GM12878 (cell line): ENCODE measurements around the gene ERICH2. TPM values are rescaled to one million over a fixed set of nuclear protein-coding genes. Genes with fewer than 3 reads are reported as not detected.

Experiments used
- ATAC-seq: fragments of 200-7000 bp; cut with Tn5 transposase; 3 replicates; pipeline ENCODE4 v1.9.1; 2020; ENCODE audit warnings: mild to moderate bottlenecking, moderate library complexity
- BruUV-seq: library from RNA; stranded (reverse); fragments of 400-500 nt; replicated peaks from 2 replicates; lab custom pipeline; 2021; lab: Mats Ljungman, UMichigan
- CTCF ChIA-PET: fragments of 300-600 bp; sonication (Branson Sonifier 250); formaldehyde crosslinking; extraction: SDS; loops from one replicate; lab custom pipeline; 2021; ENCODE audit warnings: inconsistent platforms; lab: Yijun Ruan, JAX
- POLR2A ChIA-PET: fragments of 350-600 bp; formaldehyde crosslinking; extraction: SDS; loops from one replicate; lab custom pipeline; 2021; ENCODE audit warnings: inconsistent platforms; lab: Charles Lee
- RAD21 ChIA-PET: fragments of 300-600 bp; sonication (Branson Sonifier 250); formaldehyde crosslinking; loops from one replicate; lab custom pipeline; 2023; ENCODE audit warnings: antibody characterized with exemption; ENCODE audit not compliant: unreplicated experiment; lab: Charles Lee
- SMC1A ChIA-PET: fragments of 300-600 bp; sonication (Branson Sonifier 250); formaldehyde crosslinking; loops from one replicate; lab custom pipeline; 2023; ENCODE audit not compliant: unreplicated experiment, uncharacterized antibody; lab: Charles Lee
- DNase-seq: peaks from one replicate; pipeline ENCODE4 v3.0.0-alpha.2; 2011; ENCODE audit warnings: low read depth, low spot score
- FAIRE-seq: peaks from 3 replicates; lab custom pipeline; 2011; peaks lifted over from hg19 to GRCh38; lab: Jason Lieb, UNC
- H2AFZ ChIP-seq: 2 replicates; pipeline ENCODE4 v1.6.0; 2011; ENCODE audit warnings: low read depth, low read length, control low read depth; ENCODE audit not compliant: control insufficient read depth
- H3K27ac ChIP-seq: 2 replicates; pipeline ENCODE4 v1.5.1; 2011; ENCODE audit warnings: control low read depth; ENCODE audit not compliant: control insufficient read depth, insufficient read depth
- H3K27me3 ChIP-seq, 2 experiments: replicated peaks in 1 of 2; 2 replicates each; pipeline versions ENCODE4 v1.6.0 to v1.6.1; 2011; ENCODE audit warnings: low read length in 1 of 2; ENCODE audit not compliant: control insufficient read depth in 2 of 2, insufficient read depth in 2 of 2
- H3K36me3 ChIP-seq, 2 experiments: 2 replicates each; pipeline ENCODE4 v1.5.1; 2011; ENCODE audit warnings: low read length in 1 of 2; ENCODE audit not compliant: control insufficient read depth in 2 of 2, insufficient read depth in 2 of 2
- H3K4me1 ChIP-seq: 2 replicates; pipeline ENCODE4 v1.6.1; 2011; ENCODE audit warnings: mild to moderate bottlenecking, low read length, moderate library complexity, mixed read lengths; ENCODE audit not compliant: control insufficient read depth, insufficient read depth
- H3K4me2 ChIP-seq: 2 replicates; pipeline ENCODE4 v1.6.0; 2011; ENCODE audit warnings: control low read depth; ENCODE audit not compliant: control insufficient read depth, insufficient read depth
- H3K4me3 ChIP-seq: fragments of 200-600 bp; sonication (generic); 2 replicates; pipeline ENCODE4 v1.5.1; 2016
- H3K79me2 ChIP-seq: 2 replicates; pipeline ENCODE4 v1.6.0; 2011; ENCODE audit warnings: low read length; ENCODE audit not compliant: control insufficient read depth, insufficient read depth
- H3K9ac ChIP-seq: 2 replicates; pipeline ENCODE4 v1.8.0; 2011; ENCODE audit warnings: low read length, control low read depth, mixed read lengths; ENCODE audit not compliant: control insufficient read depth, insufficient read depth
- H3K9me3 ChIP-seq: replicated peaks from 3 replicates; pipeline ENCODE4 v1.5.1; 2011; ENCODE audit warnings: mild to moderate bottlenecking, low read length; ENCODE audit not compliant: control insufficient read depth, insufficient read depth
- H4K20me1 ChIP-seq: 2 replicates; pipeline ENCODE4 v1.6.0; 2011; ENCODE audit not compliant: control insufficient read depth, insufficient read depth
- ATF3 ChIP-seq: IDR thresholded peaks from 2 replicates; pipeline ENCODE4 v1.6.1; 2011; ENCODE audit warnings: low read depth, mild to moderate bottlenecking, low read length, moderate library complexity, borderline replicate concordance; ENCODE audit errors: extremely low read depth
- EED ChIP-seq: sonication (generic); IDR thresholded peaks from 2 replicates; pipeline ENCODE4 v1.6.1; 2016; ENCODE audit warnings: antibody characterized with exemption, low read depth
- FOXM1 ChIP-seq: IDR thresholded peaks from 2 replicates; pipeline ENCODE4 v1.6.1; 2012; ENCODE audit warnings: low read depth, mild to moderate bottlenecking, inconsistent platforms, low read length, moderate library complexity
- HSF1 ChIP-seq: fragments of 150-350 bp; IDR thresholded peaks from 2 replicates; pipeline ENCODE4 v1.6.1; 2014; ENCODE audit warnings: mild to moderate bottlenecking, low read depth, low read length
- LARP7 ChIP-seq: fragments of 450-650 bp; IDR thresholded peaks from 2 replicates; pipeline ENCODE4 v1.6.1; 2017; ENCODE audit warnings: mild to moderate bottlenecking
- REST ChIP-seq: IDR thresholded peaks from 2 replicates; pipeline ENCODE4 v1.6.1; 2012; ENCODE audit warnings: mild to moderate bottlenecking, low read depth, low read length
- SIN3A ChIP-seq: IDR thresholded peaks from 2 replicates; pipeline ENCODE4 v1.6.1; 2012; ENCODE audit warnings: low read depth, low read length, improper control_type of control experiment
- TAF1 ChIP-seq: IDR thresholded peaks from 2 replicates; pipeline ENCODE4 v1.6.1; 2011; ENCODE audit warnings: mild to moderate bottlenecking, low read depth, low read length, borderline replicate concordance
- YY1 ChIP-seq: IDR thresholded peaks from 2 replicates; pipeline ENCODE4 v1.6.1; 2011; ENCODE audit warnings: low read depth, mild to moderate bottlenecking, low read length
- ZBTB40 ChIP-seq: fragments of 450-650 bp; IDR thresholded peaks from 2 replicates; pipeline ENCODE4 v1.6.1; 2016; ENCODE audit warnings: mild to moderate bottlenecking, moderate library complexity, borderline replicate concordance
- WGBS: methylation state at CpG from one replicate; pipeline ENCODE4 v1.1.6; 2016; ENCODE audit warnings: low lambda C conversion rate; ENCODE audit not compliant: insufficient replicate concordance, insufficient coverage; ENCODE audit errors: missing lambda C conversion rate; 5-methylcytosine and 5-hydroxymethylcytosine counted together
- in situ Hi-C: fragments of 300-500 bp; cut with MboI; formaldehyde crosslinking; loops from 9 replicates; pipeline ENCODE4 v1.14.3; 2018; ENCODE audit warnings: mixed read lengths
- intact Hi-C: fragments of 100-400 bp; cut with micrococcal nuclease; formaldehyde crosslinking; loops from one replicate; pipeline ENCODE4 v1.14.2; 2022; ENCODE audit not compliant: unreplicated experiment
- polyA plus RNA-seq, 11 experiments: library from polyadenylated mRNA; depleted of rRNA in 4 of 11; unstranded in 6 of 11; stranded (reverse) in 5 of 11; fragments of >200 nt; fragmentation: Nextera tagmentation in 4 of 11; fragmentation: Illumina TruSeq in 1 of 11; extraction: Ambion mirVana in 4 of 11; extraction: Trizol in 1 of 11; gene quantifications; 1 replicate in 1 of 11; 2 replicates in 10 of 11; pipeline versions ENCODE4 v1.2.1 to v1.2.3, GENCODE V29; 2011 to 2016; ENCODE audit warnings: inconsistent platforms in 2 of 11, missing spikeins in 2 of 11, low read depth in 1 of 11
- total RNA-seq, 4 experiments: library from RNA; depleted of rRNA in 3 of 4; stranded (reverse); fragments of >200 nt in 3 of 4; fragmentation: Illumina TruSeq in 1 of 4; extraction: Trizol in 1 of 4; gene quantifications; 2 replicates each; pipeline versions ENCODE4 v1.2.1 to v1.2.3, GENCODE V29; 2013 to 2021

The ERICH2 gene
- total and polyA plus RNA-seq, 10 of the 15 experiments (the other 5 are each of a cell fraction or from before 2014, with no cell fraction given) = not detected

GRCh38 chr2:170847716-170848115, 77.5 kb downstream of the ERICH2 start:
- FAIRE-seq (no peak), ATAC-seq (no peak), DNase-seq (no peak)
- POLR2A ChIA-PET = interaction anchor here (0.5 kb wide), 1 partner anchor 1103 kb away, joined by 3 read pairs; no protein-coding TSS in a partner anchor
- Histone ChIP-seq H4K20me1 (no peaks in the 10 kb centered on the region), H3K4me1 (no peaks in the 10 kb centered on the region), H3K36me3 (no peaks in the 10 kb centered on the region), H3K4me2 (no peak overlapping the region), H3K9me3 (no peaks in the 10 kb centered on the region; the same call in 2 of the 3 replicates), H3K79me2 (no peaks in the 10 kb centered on the region), H3K4me3 (no peak overlapping the region), H2AFZ (no peak overlapping the region), H3K9ac (no peak overlapping the region), H3K27ac (no peak overlapping the region), H3K27me3 (no peaks in the 10 kb centered on the region)
- intact Hi-C loops (no loop called here), in situ Hi-C loops (no loop called here)
- CTCF ChIA-PET = interaction anchor here (1.1 to 1.9 kb wide), 2 partner anchors 9 to 26 kb away, joined by 4 read pairs; no protein-coding TSS in a partner anchor
- RAD21 ChIA-PET = no interaction called here
- SMC1A ChIA-PET = interaction anchor here (1.1 to 1.5 kb wide), 2 partner anchors 13 to 14 kb away, joined by 3 to 4 read pairs; no protein-coding TSS in a partner anchor
- 35% methylated on average over 4 of the region's 4 CpGs for WGBS
- no TSS peak for BruUV-seq
- TF ChIP-seq YY1 (no peak), ATF3 (no peak), EED (no peak), ZBTB40 (no peak), TAF1 (no peak), HSF1 (no peak), REST (no peak), LARP7 (no peak), SIN3A (no peak), FOXM1 (no peak)
